GM18502 (cell line): Measurements from ENCODE around the gene ASCC3.

Experiments used
- ATAC-seq: cut with Tn5 transposase; IDR thresholded peaks from one replicate; pipeline ENCODE4 v1.9.1; 2021; ENCODE audit warnings: mild to moderate bottlenecking; ENCODE audit not compliant: unreplicated experiment, poor library complexity

The ASCC3 gene

GRCh38 chr6:100617633-100618350, 263.3 kb downstream of the ASCC3 start:
- no peak for ATAC-seq

DNA sequence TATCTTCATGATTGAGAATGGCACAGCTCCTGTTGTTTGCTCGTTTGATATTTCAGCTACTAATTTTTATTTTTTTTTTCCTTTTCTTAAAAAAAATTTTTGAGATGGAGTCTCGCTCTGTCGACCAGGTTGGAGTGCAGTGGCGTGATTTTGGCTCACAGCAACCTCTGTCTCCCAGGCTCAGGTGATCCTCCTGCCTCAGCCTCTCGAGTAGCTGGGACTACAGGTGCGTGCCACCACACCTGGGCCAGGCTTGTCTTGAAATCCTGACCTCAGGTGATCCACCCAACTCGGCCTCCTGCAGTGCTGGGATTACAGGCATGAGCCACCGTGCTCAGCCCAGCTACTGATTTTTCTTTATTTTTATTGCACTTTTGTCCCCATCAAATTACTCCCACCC, 266.2 kb downstream of the ASCC3 start:
- ATAC-seq: no peak

DNA sequence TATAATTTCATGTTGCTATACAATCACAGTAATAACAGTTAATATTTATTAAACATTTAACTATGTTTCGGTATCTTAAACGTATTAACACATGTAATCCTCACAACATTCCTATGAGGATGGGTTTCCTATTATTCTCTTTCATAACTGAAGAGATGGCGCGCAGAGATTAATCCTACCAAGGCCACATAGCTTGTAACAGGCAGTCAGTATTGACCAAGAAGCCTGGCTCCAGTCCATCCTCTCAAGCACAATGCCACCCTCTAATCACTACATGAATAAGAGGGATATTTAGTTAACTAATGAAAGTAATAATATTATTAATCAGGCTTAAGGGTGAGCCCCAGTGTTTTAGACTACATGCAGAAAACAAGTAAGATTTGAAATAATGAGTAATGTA, 266.7 kb downstream of the ASCC3 start:
- ATAC-seq: no peak

DNA sequence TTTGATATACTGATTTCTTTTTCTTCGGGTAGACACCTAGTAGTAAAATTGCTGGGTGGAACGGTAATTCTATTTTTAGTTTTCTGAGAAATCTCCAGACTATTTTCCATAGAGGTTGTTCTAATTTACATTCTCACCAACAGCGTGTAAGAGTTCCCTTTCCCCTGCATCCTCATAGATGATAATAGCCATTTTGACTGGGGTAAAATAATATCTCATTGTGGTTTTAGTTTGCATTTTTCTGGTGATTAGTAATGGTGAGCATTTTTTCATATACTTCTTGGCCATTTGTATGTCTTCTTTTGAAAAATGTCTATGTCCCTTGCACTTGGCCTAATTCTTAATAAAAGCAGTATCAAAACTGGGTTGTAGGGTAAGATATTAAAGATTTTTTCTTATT, 267.5 kb downstream of the ASCC3 start:
- ATAC-seq: no peak

- ATAC-seq: no peak
Observed at GRCh38 chr6:100612094-100612493, 269.0 kb downstream of the ASCC3 start.

- no peak for ATAC-seq
Observed at GRCh38 chr6:100599088-100599770, 281.9 kb downstream of the ASCC3 start.

DNA sequence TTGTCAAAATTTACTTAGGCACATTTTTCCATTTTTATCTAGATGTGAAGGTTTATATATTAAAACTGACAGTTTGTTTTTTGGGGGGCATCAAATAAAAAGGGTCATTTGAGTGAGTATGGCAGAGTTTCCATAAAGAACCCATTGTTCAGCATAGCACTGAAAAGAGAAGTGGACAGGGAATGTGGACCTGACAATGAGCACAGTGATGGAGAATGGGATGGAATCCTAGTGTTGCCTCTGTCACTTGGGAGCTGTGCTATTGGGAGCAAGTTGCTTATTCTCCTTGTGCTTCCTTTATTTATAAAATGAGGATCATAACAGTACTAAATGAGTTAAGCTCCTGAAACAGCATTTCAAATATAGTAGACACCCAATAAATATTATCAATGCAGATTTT, 285.7 kb downstream of the ASCC3 start:
- ATAC-seq: no peak

- ATAC-seq: peak; percentile 52
Observed at GRCh38 chr6:100593522-100593921, 287.6 kb downstream of the ASCC3 start.

DNA sequence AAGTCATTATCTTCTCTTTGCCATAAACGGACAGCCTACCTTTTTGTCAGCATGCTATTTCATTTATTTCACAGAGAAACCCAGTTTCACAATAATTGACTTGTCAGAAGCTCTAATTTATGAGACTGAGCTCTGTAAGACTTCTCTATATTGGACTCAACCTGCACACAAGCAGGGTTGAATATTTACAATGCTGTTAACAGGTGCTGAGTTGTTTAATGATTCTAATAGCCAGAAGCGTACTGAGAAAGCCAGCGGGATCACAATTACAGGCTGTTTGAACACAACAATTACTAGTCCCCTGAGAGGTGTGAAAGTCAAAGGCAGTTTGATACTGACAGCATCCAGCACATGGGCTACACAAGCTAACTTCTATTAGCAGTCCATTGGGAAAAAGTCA, 288.2 kb downstream of the ASCC3 start:
- no peak for ATAC-seq

DNA sequence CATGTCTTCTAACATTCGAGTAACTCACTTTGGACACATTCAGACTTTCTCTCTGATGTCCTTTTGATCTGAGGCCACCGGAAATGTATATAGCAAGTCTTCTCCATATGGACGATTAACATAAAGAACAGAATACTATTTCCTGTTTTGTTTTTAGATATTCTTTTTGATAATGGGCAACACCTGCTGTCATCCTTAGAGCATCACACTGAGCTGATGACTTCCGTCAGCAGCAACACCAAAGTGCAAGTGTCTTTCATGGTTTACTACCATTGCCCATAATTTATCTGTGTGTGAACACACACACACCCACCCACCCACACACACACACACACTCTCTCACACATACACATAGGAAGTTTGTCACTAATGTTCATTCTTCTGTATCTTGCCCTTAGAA, 303.7 kb downstream of the ASCC3 start:
- ATAC-seq: no peak

DNA sequence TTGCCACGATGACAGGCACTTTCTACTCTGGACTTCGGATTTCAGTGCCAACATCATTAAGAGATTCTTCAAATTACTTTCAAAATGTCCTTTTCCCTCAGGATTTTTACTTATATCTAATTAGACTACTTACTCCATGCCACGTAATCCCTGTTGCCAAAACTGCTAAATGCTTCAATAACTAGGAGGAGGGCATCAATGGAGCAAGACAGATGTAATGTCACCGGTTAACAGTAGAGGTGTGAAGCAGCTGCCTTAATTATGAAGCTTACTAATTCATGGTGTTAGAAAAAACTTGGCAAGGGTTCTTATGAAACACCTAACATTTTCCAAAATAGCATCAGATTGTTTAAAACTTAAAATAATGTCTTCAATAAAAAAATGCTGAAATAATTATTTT, 305.2 kb downstream of the ASCC3 start:
- ATAC-seq: no peak

GRCh38 chr6:100574836-100575235, 306.3 kb downstream of the ASCC3 start:
- ATAC-seq: no peak

GRCh38 chr6:100573166-100573565, 308.0 kb downstream of the ASCC3 start:
- no peak for ATAC-seq

DNA sequence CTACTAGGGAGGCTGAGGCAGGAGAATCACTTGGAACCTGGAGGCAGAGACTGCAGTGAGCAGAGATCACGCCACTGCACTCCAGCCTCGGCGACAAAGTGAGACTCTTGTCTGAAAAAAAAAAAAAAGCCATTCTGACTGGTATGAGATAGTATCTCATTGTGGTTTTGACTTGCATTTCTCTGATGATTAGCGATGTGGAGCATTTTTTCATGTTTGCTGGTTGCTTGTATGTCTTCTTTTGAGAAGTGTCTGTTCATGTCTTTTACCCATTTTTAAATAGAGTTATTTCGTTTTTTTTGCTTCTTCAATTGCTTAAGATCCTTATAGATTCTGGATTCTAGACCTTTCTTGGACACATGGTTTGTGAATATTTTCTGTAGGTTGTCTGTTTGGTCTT, 312.9 kb downstream of the ASCC3 start:
- no peak for ATAC-seq

DNA sequence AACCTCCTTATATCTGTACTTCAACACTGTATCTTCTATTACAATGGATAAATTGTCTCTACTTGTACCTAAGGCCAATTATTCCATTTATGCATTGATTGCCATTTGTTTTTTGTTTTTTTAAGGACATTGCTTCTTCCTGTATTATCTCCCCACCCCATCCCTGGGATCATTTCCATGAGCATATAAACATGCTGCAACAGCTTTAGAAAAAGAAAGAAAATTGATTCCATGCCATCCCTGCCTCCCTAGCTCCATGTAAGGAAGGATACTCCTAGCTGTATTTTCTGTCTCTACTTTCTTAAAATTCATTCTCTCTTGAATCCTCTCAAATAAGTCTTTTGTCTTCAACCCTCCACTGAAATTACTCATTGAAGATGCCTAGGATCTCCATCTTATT, 314.6 kb downstream of the ASCC3 start:
- no peak for ATAC-seq

GRCh38 chr6:100565439-100566104, 315.6 kb downstream of the ASCC3 start:
- ATAC-seq: no peak

DNA sequence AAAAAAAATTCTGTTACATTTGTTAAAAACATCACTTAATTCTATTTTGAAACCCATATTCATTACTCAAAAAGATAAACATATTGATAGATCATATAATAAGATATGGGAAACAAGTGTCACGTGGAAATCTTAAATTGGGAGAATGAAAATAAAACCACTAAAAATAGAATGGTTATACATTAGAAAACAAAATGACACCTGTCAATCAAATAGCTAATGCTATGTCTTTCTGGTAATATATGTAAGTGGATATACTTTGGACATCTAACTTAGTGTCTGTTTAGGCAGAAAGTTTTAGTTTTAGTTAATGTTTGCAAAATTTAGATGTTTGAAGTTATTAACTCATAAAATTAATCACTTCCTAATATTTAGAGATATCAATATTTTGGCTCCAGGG, 321.3 kb downstream of the ASCC3 start:
- ATAC-seq: no peak

DNA sequence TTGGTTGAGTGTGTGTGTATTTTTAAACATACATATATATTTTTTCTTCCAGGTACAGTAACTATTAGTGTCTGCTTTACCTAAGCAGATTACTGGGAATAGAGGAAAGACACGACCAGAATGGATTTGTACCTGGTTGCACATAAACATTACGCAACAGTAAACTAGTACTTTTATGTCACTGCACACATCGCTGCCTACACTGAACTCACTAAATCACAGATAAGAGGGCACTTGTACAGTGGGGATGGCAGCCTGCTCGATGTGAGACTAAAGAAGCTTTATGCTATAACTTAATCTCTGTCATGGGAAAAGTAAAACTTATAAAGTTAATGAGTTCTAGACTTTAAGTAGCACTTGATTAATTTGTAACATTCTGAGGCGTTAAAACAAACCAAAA, 326.9 kb downstream of the ASCC3 start:
- ATAC-seq: no peak

DNA sequence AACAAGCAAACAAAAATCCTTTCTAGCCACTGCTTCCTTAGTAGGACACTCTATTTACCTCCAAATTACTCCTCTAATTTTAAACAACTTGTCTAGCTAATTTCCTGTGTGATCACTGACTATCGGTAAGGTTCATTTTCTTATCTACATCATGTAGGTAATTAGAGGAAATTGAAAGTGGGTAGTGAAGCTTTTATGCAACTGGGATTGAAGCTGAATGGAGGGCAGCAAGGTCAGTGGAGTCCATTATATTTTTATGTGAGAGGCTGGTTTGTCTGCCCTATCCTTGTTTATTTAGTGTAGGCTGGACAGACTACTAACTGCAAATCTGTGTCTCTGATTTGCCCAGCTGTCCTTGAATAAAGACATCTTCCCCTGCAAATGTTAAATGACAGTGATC, 327.9 kb downstream of the ASCC3 start:
- no peak for ATAC-seq

- no peak for ATAC-seq
Observed at GRCh38 chr6:100549406-100550167, 331.5 kb downstream of the ASCC3 start.

DNA sequence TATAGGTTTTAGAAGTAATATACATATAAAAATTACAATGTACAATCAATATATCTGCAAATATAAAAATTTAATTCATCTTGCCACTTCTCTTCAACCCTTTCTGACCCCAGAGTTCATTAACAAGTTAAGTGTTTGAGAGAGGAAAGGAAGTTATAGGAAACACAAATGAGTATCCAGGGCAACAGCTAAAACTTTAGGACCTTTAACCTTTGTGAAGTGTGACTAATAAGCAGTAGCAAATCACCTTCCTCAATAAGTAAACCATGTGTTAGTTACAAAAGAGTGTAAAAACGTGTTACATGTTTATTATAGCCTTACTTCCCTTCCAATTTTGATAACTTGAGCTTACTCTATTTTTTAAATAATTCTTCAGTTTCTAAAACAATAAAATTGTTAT, 343.0 kb downstream of the ASCC3 start:
- no peak for ATAC-seq
